ENCODE data around the gene TFR2. TPM values are rescaled to one million over a fixed set of nuclear protein-coding genes. Genes with fewer than 3 reads are reported as not detected.

TFR2 gene
- total and polyA plus RNA-seq, 2 of the 4 experiments (the other 2 are of a cell fraction) = 0.18 to 0.50 TPM

GRCh38 chr7:100639995-100640516 lies 1.3 kb downstream of the TFR2 start:
- Histone ChIP-seq H2AK5ac (ENCODE audit: low read depth, low read length) (no peak overlapping the region), H3K23ac (ENCODE audit: low read depth, low read length) (no peak overlapping the region), H2BK5ac (ENCODE audit: low read depth, low read length, poor library complexity, severe bottlenecking) (no peak overlapping the region), H3K9me1 (ENCODE audit: insufficient read depth, low read length) (no peaks in the 10 kb centered on the region), H3K14ac (replicated peaks; ENCODE audit: low read depth, low read length) (no peak overlapping the region), H3K18ac (ENCODE audit: low read depth, low read length) (no peak overlapping the region), H2AFZ (replicated peaks; ENCODE audit: low read length, poor library complexity) (no peak overlapping the region), H3K56ac (ENCODE audit: extremely low read depth, insufficient read depth, low read length) (no peak overlapping the region), H3K27me3 (ENCODE audit: control insufficient read depth, insufficient read depth, low read length) (peaks cover 22% of the 10 kb centered on the region), H2BK120ac (ENCODE audit: low read depth, low read length) (no peak overlapping the region), H3K9ac (ENCODE audit: low read depth, low read length) (no peak overlapping the region), H3K27ac (ENCODE audit: insufficient read depth, low read length) (no peak overlapping the region), H3K4me3 (ENCODE audit: insufficient read depth, low read depth, low read length) (no peak overlapping the region), H2AK9ac (replicated peaks; ENCODE audit: low read depth, low read length, poor library complexity) (no peak overlapping the region), H2BK20ac (ENCODE audit: low read depth, low read length) (no peak overlapping the region), H3K9me3 (ENCODE audit: control insufficient read depth, insufficient read depth, low read length) (no peaks in the 10 kb centered on the region), H3K4ac (ENCODE audit: low read depth, low read length) (no peak overlapping the region), H3K4me1 (ENCODE audit: control insufficient read depth, insufficient read depth, low read length) (no peaks in the 10 kb centered on the region), H3K4me2 (ENCODE audit: low read depth, low read length) (no peak overlapping the region), H4K8ac (ENCODE audit: low read depth in 2 of 2, low read length in 2 of 2) (no peak overlapping the region), H3K79me1 (ENCODE audit: low read depth in 1 of 2, low read length in 2 of 2) (no peaks in the 10 kb centered on the region), H4K5ac (ENCODE audit: low read depth, low read length) (no peak overlapping the region), H4K91ac (ENCODE audit: insufficient read depth, low read depth, low read length) (no peak overlapping the region), H4K20me1 (ENCODE audit: insufficient read depth, low read length) (no peaks in the 10 kb centered on the region), H2BK15ac (ENCODE audit: low read depth, low read length) (no peak overlapping the region), H3K36me3 (ENCODE audit: control insufficient read depth, insufficient read depth, low read length) (no peaks in the 10 kb centered on the region)
- BruUV-seq (replicated peaks) = no TSS peak
- dilution Hi-C loops (cut with HindIII; ENCODE audit: low sequenced_read_pairs, unreplicated experiment) = no loop called here
- DNase-seq (no peak), ATAC-seq (ENCODE audit: low read depth) (no peak)
- in situ Hi-C loops (cut with MboI; ENCODE audit: low sequenced_read_pairs) = no loop called here
- TF ChIP-seq MAFK (IDR thresholded peaks at IDR 0.05; ENCODE audit: low read depth, low read length) (no peak), POLR2A (IDR thresholded peaks at IDR 0.05; ENCODE audit: low read depth, low read length) (no peak), CTCF (conservative IDR thresholded peaks at IDR 0.05; ENCODE audit: low read depth, low read length) (no peak), CHD1 (IDR thresholded peaks at IDR 0.05; ENCODE audit: low read depth, low read length) (no peak), MAZ (IDR thresholded peaks at IDR 0.05; ENCODE audit: borderline replicate concordance, low read depth, low read length) (no peak), RCOR1 (IDR thresholded peaks at IDR 0.05; ENCODE audit: insufficient replicate concordance, low read length) (no peak), ELK1 (IDR thresholded peaks at IDR 0.05; ENCODE audit: borderline replicate concordance, low read depth, low read length) (no peak), NFE2L2 (IDR thresholded peaks at IDR 0.05; ENCODE audit: low read depth, low read length) (no peak), CEBPB (IDR thresholded peaks at IDR 0.05; ENCODE audit: low read depth, low read length) (no peak), USF2 (IDR thresholded peaks at IDR 0.05; ENCODE audit: low read depth, low read length) (no peak)
- intact Hi-C loops (cut with micrococcal nuclease) = no loop called here
- WGBS, 2 experiments (ENCODE audit: extremely low coverage in 2 of 2, insufficient read length in 1 of 2) = 73% methylated on average over 10 of the region's 17 CpGs; no CpG with 5 or more reads in 1 of the 2 experiments
- CTCF ChIA-PET = no interaction called here
- POLR2A ChIA-PET (ENCODE audit: unreplicated experiment) = no interaction called here

Measured in IMR-90 (cell line).